HepG2 (cell line): ENCODE results near the gene MTSS2. TPM values are rescaled to one million over a fixed set of nuclear protein-coding genes. Genes with fewer than 3 reads are reported as not detected.

Experiments
- ATAC-seq: fragments of 200-7000 bp; cut with Tn5 transposase; 3 replicates; pipeline ENCODE4 v1.9.1; 2020; ENCODE audit warnings: mild to moderate bottlenecking, moderate library complexity
- BruUV-seq: library from RNA; stranded (reverse); fragments of 400-500 nt; replicated peaks from 2 replicates; lab custom pipeline; 2021; lab: Mats Ljungman, UMichigan
- CTCF ChIA-PET: fragments of 300-600 bp; formaldehyde crosslinking; extraction: SDS; loops from one replicate; lab custom pipeline; 2021; ENCODE audit warnings: low total read pairs, inconsistent platforms, low intra/inter-chr PET ratio; lab: Yijun Ruan, JAX
- POLR2A ChIA-PET: fragments of 350-600 bp; sonication (Branson Sonifier 250); formaldehyde crosslinking; loops from one replicate; lab custom pipeline; 2020; ENCODE audit warnings: antibody characterized with exemption, inconsistent platforms; lab: Yijun Ruan, JAX
- DNase-seq: peaks from one replicate; pipeline ENCODE4 v3.0.0-alpha.2; 2015; ENCODE audit warnings: low spot score
- FAIRE-seq: peaks from 3 replicates; lab custom pipeline; 2011; peaks lifted over from hg19 to GRCh38; lab: Jason Lieb, UNC
- H2AFZ ChIP-seq: one replicate; pipeline ENCODE4 v1.6.1; 2011; ENCODE audit warnings: low read length, inconsistent platforms
- H3K27ac ChIP-seq: fragments of 300-600 bp; 3 replicates; pipeline ENCODE4 v1.8.0; 2011; ENCODE audit warnings: mixed run types, mild to moderate bottlenecking, mixed read lengths, low read length, inconsistent platforms; ENCODE audit not compliant: insufficient read depth; ENCODE audit errors: extremely low read length
- H3K27me3 ChIP-seq, 2 experiments: fragments of 200-600 bp in 1 of 2; 2 replicates in 1 of 2; 3 replicates in 1 of 2; pipeline versions ENCODE4 v1.6.0 to v1.8.0; 2011; ENCODE audit warnings: low read length in 2 of 2, mild to moderate bottlenecking in 2 of 2, moderate library complexity in 2 of 2, inconsistent platforms in 1 of 2; ENCODE audit not compliant: insufficient read depth in 2 of 2, control insufficient read depth in 1 of 2
- H3K36me3 ChIP-seq, 2 experiments: fragments of 200-600 bp in 1 of 2; replicated peaks in 1 of 2; 2 replicates in 1 of 2; 3 replicates in 1 of 2; pipeline versions ENCODE4 v1.5.1 to v1.8.0; 2011; ENCODE audit warnings: low read length in 2 of 2, inconsistent platforms in 1 of 2; ENCODE audit not compliant: insufficient read depth in 2 of 2, control insufficient read depth in 1 of 2
- H3K4me1 ChIP-seq: 2 replicates; pipeline ENCODE4 v1.5.1; 2012; ENCODE audit warnings: low read length, inconsistent platforms; ENCODE audit not compliant: insufficient read depth
- H3K4me2 ChIP-seq: 2 replicates; pipeline ENCODE4 v1.6.0; 2011; ENCODE audit warnings: low read depth, low read length, inconsistent platforms
- H3K4me3 ChIP-seq, 3 experiments: fragments of 200-600 bp in 1 of 3; sonication (generic), shearing (Covaris generic) in 1 of 3; replicated peaks in 1 of 3; 2 replicates each; pipeline ENCODE4 v1.5.1; 2011 to 2016; ENCODE audit warnings: low read length in 3 of 3, inconsistent platforms in 2 of 3, low read depth in 2 of 3, mild to moderate bottlenecking in 2 of 3, control low read depth in 1 of 3, mixed read lengths in 1 of 3; ENCODE audit not compliant: insufficient read depth in 1 of 3
- H3K79me2 ChIP-seq: one replicate; pipeline ENCODE4 v1.6.1; 2011; ENCODE audit warnings: low read length, inconsistent platforms; ENCODE audit not compliant: insufficient read depth
- H3K9ac ChIP-seq: 2 replicates; pipeline ENCODE4 v1.6.0; 2011; ENCODE audit warnings: mild to moderate bottlenecking, low read depth, low read length, inconsistent platforms; ENCODE audit not compliant: insufficient read depth
- H3K9me3 ChIP-seq: 2 replicates; pipeline ENCODE4 v1.5.1; 2012; ENCODE audit warnings: mild to moderate bottlenecking, low read length
- H4K20me1 ChIP-seq: 2 replicates; pipeline ENCODE4 v1.6.0; 2011; ENCODE audit warnings: inconsistent platforms, mild to moderate bottlenecking, low read length, moderate library complexity; ENCODE audit not compliant: insufficient read depth
- HNF4A ChIP-seq: sonication (generic); formaldehyde crosslinking; IDR thresholded peaks from 2 replicates; pipeline ENCODE4 v1.4.0; 2020; ENCODE audit warnings: missing genetic modification reagents
- MEIS1 ChIP-seq: sonication (generic); formaldehyde crosslinking; IDR thresholded peaks from 2 replicates; pipeline ENCODE4 v1.9.0; 2021; ENCODE audit warnings: mild to moderate bottlenecking, missing genetic modification reagents, moderate library complexity, borderline replicate concordance
- MIER2 ChIP-seq: IDR thresholded peaks from 2 replicates; pipeline ENCODE4 v1.6.1; 2016; ENCODE audit warnings: missing biosample characterization, missing genetic modification reagents
- NFIB ChIP-seq: sonication (generic); formaldehyde crosslinking; IDR thresholded peaks from 2 replicates; pipeline ENCODE4 v1.9.0; 2021; ENCODE audit warnings: missing genetic modification reagents, mild to moderate bottlenecking, borderline replicate concordance
- PHF20 ChIP-seq: sonication (generic); formaldehyde crosslinking; IDR thresholded peaks from 2 replicates; pipeline ENCODE4 v1.5.0; 2020; ENCODE audit warnings: mild to moderate bottlenecking, missing genetic modification reagents
- RERE ChIP-seq: IDR thresholded peaks from 2 replicates; pipeline ENCODE4 v1.6.1; 2016; ENCODE audit warnings: low read depth, missing genetic modification reagents, missing compliant biosample characterization
- SIX1 ChIP-seq: sonication (generic); formaldehyde crosslinking; IDR thresholded peaks from 2 replicates; pipeline ENCODE4 v1.4.0; 2020; ENCODE audit warnings: missing genetic modification reagents, borderline replicate concordance
- ZBTB14 ChIP-seq: sonication (generic); formaldehyde crosslinking; IDR thresholded peaks from 2 replicates; pipeline ENCODE4 v1.4.0; 2020; ENCODE audit warnings: missing genetic modification reagents
- ZNF780A ChIP-seq: sonication (generic); formaldehyde crosslinking; IDR thresholded peaks from 2 replicates; pipeline ENCODE4 v1.8.0; 2022; ENCODE audit warnings: mild to moderate bottlenecking, missing genetic modification reagents, moderate library complexity
- ZSCAN5A ChIP-seq: sonication (generic); formaldehyde crosslinking; IDR thresholded peaks from 2 replicates; pipeline ENCODE4 v1.8.0; 2022; ENCODE audit warnings: mild to moderate bottlenecking, missing genetic modification reagents, borderline replicate concordance
- WGBS: methylation state at CpG from one replicate; pipeline ENCODE4 v1.1.6; 2017; ENCODE audit warnings: low lambda C conversion rate; 5-methylcytosine and 5-hydroxymethylcytosine counted together
- in situ Hi-C: cut with HindIII; loops from 2 replicates; pipeline ENCODE4 v1.10.0; 2017; ENCODE audit warnings: low pct_unique_long_range_greater_than_20kb; ENCODE audit not compliant: extremely low pct_ligation_motif_present
- intact Hi-C: fragments of 100-400 bp; cut with micrococcal nuclease; formaldehyde crosslinking; loops from one replicate; pipeline ENCODE4 v1.10.0; 2022; ENCODE audit not compliant: unreplicated experiment
- polyA plus RNA-seq, 8 experiments: library from polyadenylated mRNA; depleted of rRNA in 3 of 8; stranded (reverse) in 7 of 8; unstranded in 1 of 8; fragments of >200 nt; fragmentation: Illumina TruSeq in 4 of 8; extraction: Trizol in 4 of 8; gene quantifications; 2 replicates each; pipeline versions ENCODE4 v1.2.1 to v1.2.3, GENCODE V29; 2011 to 2016; ENCODE audit warnings: low read depth in 4 of 8, missing spikeins in 1 of 8, mixed read lengths in 1 of 8; ENCODE audit not compliant: insufficient read depth in 1 of 8
- total RNA-seq, 5 experiments: library from RNA; depleted of rRNA; stranded (reverse); fragments of >200 nt; fragmentation: Illumina TruSeq; extraction: Trizol; gene quantifications; 2 replicates each; pipeline ENCODE4 v1.2.3, GENCODE V29; 2016; ENCODE audit warnings: low read depth in 1 of 5

The MTSS2 gene
- total and polyA plus RNA-seq, 2 of the 13 experiments (the other 11 are each of a cell fraction or from before 2014, with no cell fraction given), result 132 to 242 TPM

GRCh38 chr16:70713342-70713741 is 27.5 kb upstream of the MTSS2 start:
- BruUV-seq, result no TSS peak
- Histone ChIP-seq H3K27me3 (no peaks in the 10 kb centered on the region), H3K4me1 (peaks cover 75% of the 10 kb centered on the region), H3K9me3 (no peaks in the 10 kb centered on the region), H3K27ac (no peak overlapping the region)
- DNase-seq (no peak), ATAC-seq (no peak)
- ChIA-PET CTCF (no interaction called here), POLR2A (interaction anchor here (1.1 to 5.3 kb wide), 5 partner anchors 10 to 33 kb away, joined by 4 to 125 read pairs (median 13); no protein-coding TSS in a partner anchor)
- no peak for TF ChIP-seq MEIS1
- TF ChIP-seq ZNF780A (CRISPR knock-in tag), result no peak
- TF ChIP-seq NFIB (CRISPR knock-in tag), result no peak
- no peak for TF ChIP-seq MIER2 (CRISPR knock-in tag)
- TF ChIP-seq, all 625 proteins: peak for 0
- no peak overlapping the region for H3K4me3 ChIP-seq
- WGBS, result 98% methylated on average over 5 of the region's 5 CpGs
- peaks cover 0 to 4% of the 10 kb centered on the region in 2 experiments; a peak in 1 of 5 replicates for H3K36me3 ChIP-seq
- no peak for FAIRE-seq
- no peak overlapping the region for H3K9ac ChIP-seq
- intact Hi-C loops (no loop called here), in situ Hi-C loops (no loop called here)
- no peak overlapping the region for H2AFZ ChIP-seq
- H3K79me2 ChIP-seq, result no peaks in the 10 kb centered on the region
- H4K20me1 ChIP-seq, result no peaks in the 10 kb centered on the region
- no peak overlapping the region for H3K4me2 ChIP-seq

GRCh38 chr16:70712942-70713341 is 27.1 kb upstream of the MTSS2 start:
- peaks cover 0 to 5% of the 10 kb centered on the region in 2 experiments; a peak in 1 of 5 replicates for H3K36me3 ChIP-seq
- H4K20me1 ChIP-seq, result no peaks in the 10 kb centered on the region
- no peak for DNase-seq
- H3K27me3 ChIP-seq, result no peaks in the 10 kb centered on the region
- H3K4me1 ChIP-seq, result peaks cover 75% of the 10 kb centered on the region
- H3K79me2 ChIP-seq, result no peaks in the 10 kb centered on the region
- H3K4me3 ChIP-seq, result no peak overlapping the region
- FAIRE-seq, result no peak
- BruUV-seq, result no TSS peak
- in situ Hi-C loops, result no loop called here
- H3K27ac ChIP-seq, result peak overlapping the region; percentile 79
- intact Hi-C loops, result no loop called here
- 98% methylated on average over 12 of the region's 12 CpGs for WGBS
- no peak overlapping the region for H2AFZ ChIP-seq
- H3K9ac ChIP-seq, result no peak overlapping the region
- ChIA-PET CTCF (no interaction called here), POLR2A (interaction anchor here (1.1 to 5.3 kb wide), 4 partner anchors 10 to 33 kb away, joined by 4 to 125 read pairs (median 28); no protein-coding TSS in a partner anchor)
- H3K4me2 ChIP-seq, result no peak overlapping the region
- H3K9me3 ChIP-seq, result no peaks in the 10 kb centered on the region
- no peak for ATAC-seq
- TF ChIP-seq HNF4A (CRISPR knock-in tag), result no peak
- TF ChIP-seq ZSCAN5A (CRISPR knock-in tag), result no peak
- TF ChIP-seq RERE (CRISPR knock-in tag), result no peak
- TF ChIP-seq SIX1, result no peak
- TF ChIP-seq ZBTB14 (CRISPR knock-in tag), result no peak
- no peak for TF ChIP-seq PHF20
